Ishikawa (cell line): Measurements from ENCODE around the gene PLRG1.

Experiments
- CEBPB ChIP-seq: IDR thresholded peaks from 2 replicates; pipeline ENCODE4 v1.6.1; 2012
- CREB1 ChIP-seq: IDR thresholded peaks from 2 replicates; pipeline ENCODE4 v1.6.1; 2012; ENCODE audit warnings: low read depth
- EGR1 ChIP-seq: IDR thresholded peaks from 2 replicates; pipeline ENCODE4 v1.6.1; 2012
- EP300 ChIP-seq: IDR thresholded peaks from 2 replicates; pipeline ENCODE4 v1.6.1; 2012; ENCODE audit warnings: borderline replicate concordance
- FOXM1 ChIP-seq: IDR thresholded peaks from 2 replicates; pipeline ENCODE4 v1.6.1; 2012; ENCODE audit warnings: low read depth, borderline replicate concordance
- MAX ChIP-seq: IDR thresholded peaks from 2 replicates; pipeline ENCODE4 v1.6.1; 2012
- NFIC ChIP-seq: IDR thresholded peaks from 2 replicates; pipeline ENCODE4 v1.6.1; 2012
- RAD21 ChIP-seq: IDR thresholded peaks from 2 replicates; pipeline ENCODE4 v1.6.1; 2012; ENCODE audit warnings: low read depth
- REST ChIP-seq: IDR thresholded peaks from 2 replicates; pipeline ENCODE4 v1.6.1; 2012; ENCODE audit warnings: low read depth, mild to moderate bottlenecking
- TAF1 ChIP-seq: IDR thresholded peaks from 2 replicates; pipeline ENCODE4 v1.6.1; 2012; ENCODE audit warnings: low read depth, mild to moderate bottlenecking
- TCF12 ChIP-seq: IDR thresholded peaks from 2 replicates; pipeline ENCODE4 v1.6.1; 2012; ENCODE audit warnings: low read depth
- TEAD4 ChIP-seq: IDR thresholded peaks from 2 replicates; pipeline ENCODE4 v1.6.1; 2012
- USF1 ChIP-seq: IDR thresholded peaks from 2 replicates; pipeline ENCODE4 v1.6.1; 2012
- YY1 ChIP-seq: IDR thresholded peaks from 2 replicates; pipeline ENCODE4 v1.6.1; 2012; ENCODE audit warnings: low read depth
- ZBTB7A ChIP-seq: IDR thresholded peaks from 2 replicates; pipeline ENCODE4 v1.6.1; 2012; ENCODE audit warnings: low read depth

PLRG1 gene

GRCh38 chr4:154506253-154506652 lies 43.9 kb downstream of the PLRG1 start:
- peak; percentile 70 for TF ChIP-seq RAD21
- TF ChIP-seq EGR1, result no peak

GRCh38 chr4:154503598-154503997 lies 46.6 kb downstream of the PLRG1 start:
- peak; percentile 33; the same call in 1 of the 2 replicates for TF ChIP-seq RAD21
- no peak for TF ChIP-seq EP300

DNA sequence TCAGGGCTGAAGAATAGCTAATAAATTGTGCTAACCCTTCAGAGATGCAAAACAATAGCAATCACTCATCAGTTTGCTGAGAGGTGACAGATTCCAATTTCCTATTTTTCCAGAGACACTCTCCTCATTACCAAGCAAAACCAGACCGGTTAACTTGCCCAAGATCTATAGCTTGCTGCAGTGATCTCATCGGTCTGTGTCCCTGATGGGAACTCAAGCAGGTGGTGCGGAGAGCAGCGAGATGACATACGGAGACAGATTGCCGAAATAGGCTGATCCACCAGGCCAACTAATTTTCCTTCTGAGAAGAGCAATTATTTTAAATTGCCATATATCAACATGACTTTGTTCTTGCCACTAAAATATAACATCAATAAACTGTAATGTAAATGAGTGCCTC lies 48.1 kb downstream of the PLRG1 start:
- TF ChIP-seq REST, result no peak
- no peak for TF ChIP-seq ZBTB7A
- no peak for TF ChIP-seq CEBPB
- TF ChIP-seq NFIC, result no peak
- no peak for TF ChIP-seq TAF1
- TF ChIP-seq USF1, result no peak
- no peak for TF ChIP-seq EP300

- TF ChIP-seq TCF12 (no peak), FOXM1 (no peak), EP300 (no peak), NFIC (no peak), MAX (no peak), EGR1 (no peak), TAF1 (no peak), YY1 (no peak), REST (no peak), CREB1 (no peak), TEAD4 (no peak), CEBPB (no peak)
Measured at GRCh38 chr4:154497889-154498288, 52.3 kb downstream of the PLRG1 start.

DNA sequence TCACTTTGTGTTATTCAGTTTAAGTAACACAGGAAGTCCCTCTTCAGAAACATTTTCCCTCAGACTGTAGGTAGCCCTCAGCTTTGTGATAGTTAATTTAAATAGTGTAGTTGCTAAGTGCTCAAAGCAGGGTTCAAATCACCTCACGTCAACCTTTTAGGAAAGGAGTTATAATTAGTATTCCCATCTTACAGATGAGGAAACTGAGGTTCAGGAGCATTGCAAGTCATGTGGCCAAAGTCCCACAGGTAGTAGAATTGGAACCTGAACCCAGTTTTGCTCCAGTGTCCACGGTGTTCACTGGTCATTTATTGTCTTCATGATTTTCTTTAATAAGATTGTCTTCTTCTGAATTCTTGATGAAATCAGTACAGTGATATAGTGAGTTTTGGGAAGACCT lies 54.3 kb downstream of the PLRG1 start:
- TF ChIP-seq CREB1, result no peak

DNA sequence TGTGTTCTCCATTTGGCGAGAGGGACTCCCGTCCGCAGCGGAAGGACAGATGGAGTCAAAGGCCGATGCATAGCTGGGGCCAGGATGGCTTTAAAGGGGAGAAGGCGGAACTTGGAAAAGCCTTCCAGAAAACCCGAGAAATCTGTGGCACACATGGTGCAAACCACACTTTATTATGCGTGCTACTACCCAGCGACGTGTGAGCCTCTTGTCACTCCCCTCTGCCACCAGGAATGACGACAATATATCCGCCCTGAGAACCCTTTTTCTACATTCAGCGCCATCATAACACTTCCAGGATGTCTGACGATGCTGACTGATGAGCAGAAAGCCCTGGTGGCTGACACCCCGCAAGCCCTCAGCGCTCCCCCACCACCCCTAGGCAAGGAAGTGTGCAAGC lies 57.9 kb downstream of the PLRG1 start:
- TF ChIP-seq EGR1 (no peak), RAD21 (no peak), TCF12 (no peak), TEAD4 (no peak), USF1 (no peak), ZBTB7A (no peak), CEBPB (no peak), MAX (no peak), YY1 (no peak), TAF1 (no peak), CREB1 (no peak), EP300 (no peak)

DNA sequence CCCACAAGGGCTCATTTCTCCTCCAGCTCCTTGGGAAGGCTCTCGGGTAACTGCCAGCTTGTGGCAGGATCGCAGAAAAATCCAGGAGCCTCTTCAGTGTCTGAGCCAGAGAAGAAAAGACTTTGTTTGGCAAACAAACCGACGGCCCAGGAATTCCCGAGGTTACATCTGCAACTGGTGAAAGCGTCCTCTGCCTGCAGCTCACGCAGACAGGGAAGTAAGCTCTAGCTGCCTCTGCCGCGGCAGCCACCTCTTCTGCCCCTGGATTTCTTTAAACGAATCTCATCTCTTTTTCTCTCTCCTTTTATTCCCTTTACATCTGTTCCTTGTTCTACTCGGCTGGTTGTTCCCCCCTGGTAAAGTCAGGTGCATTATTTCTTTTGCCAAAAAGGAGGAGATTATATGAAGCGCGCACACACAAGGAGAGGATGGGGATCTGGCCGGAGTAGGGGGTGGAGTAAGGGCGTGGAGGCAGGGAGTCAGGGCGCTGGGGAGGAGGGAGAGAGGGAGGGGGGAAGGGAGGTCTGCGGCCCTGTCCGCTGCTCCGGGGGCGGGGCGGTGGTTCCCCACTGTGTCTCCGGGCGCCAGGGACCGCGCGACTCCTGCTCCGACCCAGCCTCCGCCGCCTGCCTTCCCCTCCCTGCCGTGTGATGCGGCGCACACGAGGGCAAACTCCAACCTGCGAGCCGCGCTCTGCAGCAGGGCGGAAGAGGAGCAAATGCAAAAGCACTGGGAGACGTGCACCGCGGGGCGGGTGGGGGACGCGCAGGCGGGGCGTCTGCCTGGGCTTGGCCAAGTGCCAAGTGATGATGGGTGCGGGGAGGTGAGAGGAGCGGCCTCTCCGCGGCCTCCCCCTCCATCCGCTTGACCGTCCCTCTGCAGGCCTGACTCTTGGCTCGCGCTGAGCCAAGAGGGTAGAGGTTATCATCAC lies 58.6 kb downstream of the PLRG1 start, which contains the start of gene DCHS2:
Gene DCHS2 (minus strand): TSS at position 459 of the 931 bp plus-strand sequence. CDS start 444 bp downstream, at position 15.
- TF ChIP-seq CREB1 (no peak), TEAD4 (no peak), EGR1 (no peak), MAX (peak; percentile 93), NFIC (peak; percentile 89), REST (no peak), EP300 (no peak), RAD21 (no peak), TAF1 (no peak), TCF12 (no peak), CEBPB (no peak), ZBTB7A (no peak), YY1 (no peak), USF1 (0 out of 2 replicates have a peak, but pooled peaks have one; percentile 9), FOXM1 (no peak)
